DND-41 (cell line): ENCODE data around the gene PRR35.

Experiments
- EZH2 ChIP-seq: IDR thresholded peaks from 3 replicates; pipeline ENCODE4 v1.6.1; 2012; ENCODE audit warnings: borderline replicate concordance, low read depth, mild to moderate bottlenecking, moderate library complexity, low read length, inconsistent platforms; ENCODE audit not compliant: severe bottlenecking
- TF ChIP-seq, protein P1 (sequence below): IDR thresholded peaks from 2 replicates; pipeline ENCODE4 v1.5.1; 2012; ENCODE audit warnings: borderline replicate concordance, low read length, moderate library complexity, mild to moderate bottlenecking; ENCODE audit not compliant: poor library complexity, severe bottlenecking; ENCODE audit errors: extremely low read depth

DNA sequence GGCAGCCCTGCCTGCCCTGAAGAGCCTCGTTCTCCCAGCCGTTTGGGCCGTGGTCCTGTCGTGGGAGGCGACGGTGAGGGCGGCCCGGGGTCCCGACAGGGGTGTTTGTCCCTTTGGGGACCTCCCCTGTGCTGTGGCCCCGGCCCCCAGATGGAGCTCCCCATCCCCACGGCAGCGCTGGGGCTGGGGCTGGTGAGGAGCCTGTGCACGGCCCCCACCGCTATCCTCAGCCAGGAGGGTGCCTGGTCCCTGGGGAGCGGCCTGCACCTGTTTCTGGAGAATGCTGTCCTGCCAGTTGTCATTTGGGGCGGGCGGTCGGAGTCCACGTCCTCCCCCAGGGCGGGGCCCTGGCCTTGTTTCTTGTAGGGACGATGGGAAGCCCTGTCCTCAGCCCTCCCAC, 26.1 kb upstream of the PRR35 start:
- TF ChIP-seq, protein P1, sequence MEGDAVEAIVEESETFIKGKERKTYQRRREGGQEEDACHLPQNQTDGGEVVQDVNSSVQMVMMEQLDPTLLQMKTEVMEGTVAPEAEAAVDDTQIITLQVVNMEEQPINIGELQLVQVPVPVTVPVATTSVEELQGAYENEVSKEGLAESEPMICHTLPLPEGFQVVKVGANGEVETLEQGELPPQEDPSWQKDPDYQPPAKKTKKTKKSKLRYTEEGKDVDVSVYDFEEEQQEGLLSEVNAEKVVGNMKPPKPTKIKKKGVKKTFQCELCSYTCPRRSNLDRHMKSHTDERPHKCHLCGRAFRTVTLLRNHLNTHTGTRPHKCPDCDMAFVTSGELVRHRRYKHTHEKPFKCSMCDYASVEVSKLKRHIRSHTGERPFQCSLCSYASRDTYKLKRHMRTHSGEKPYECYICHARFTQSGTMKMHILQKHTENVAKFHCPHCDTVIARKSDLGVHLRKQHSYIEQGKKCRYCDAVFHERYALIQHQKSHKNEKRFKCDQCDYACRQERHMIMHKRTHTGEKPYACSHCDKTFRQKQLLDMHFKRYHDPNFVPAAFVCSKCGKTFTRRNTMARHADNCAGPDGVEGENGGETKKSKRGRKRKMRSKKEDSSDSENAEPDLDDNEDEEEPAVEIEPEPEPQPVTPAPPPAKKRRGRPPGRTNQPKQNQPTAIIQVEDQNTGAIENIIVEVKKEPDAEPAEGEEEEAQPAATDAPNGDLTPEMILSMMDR = no peak
- TF ChIP-seq EZH2 = no peak
